ENCODE measurements around the gene OLFM4.
A peak's percentile ranks its signal among the peaks of the same experiment; 100 is the strongest.

Gene OLFM4

DNA sequence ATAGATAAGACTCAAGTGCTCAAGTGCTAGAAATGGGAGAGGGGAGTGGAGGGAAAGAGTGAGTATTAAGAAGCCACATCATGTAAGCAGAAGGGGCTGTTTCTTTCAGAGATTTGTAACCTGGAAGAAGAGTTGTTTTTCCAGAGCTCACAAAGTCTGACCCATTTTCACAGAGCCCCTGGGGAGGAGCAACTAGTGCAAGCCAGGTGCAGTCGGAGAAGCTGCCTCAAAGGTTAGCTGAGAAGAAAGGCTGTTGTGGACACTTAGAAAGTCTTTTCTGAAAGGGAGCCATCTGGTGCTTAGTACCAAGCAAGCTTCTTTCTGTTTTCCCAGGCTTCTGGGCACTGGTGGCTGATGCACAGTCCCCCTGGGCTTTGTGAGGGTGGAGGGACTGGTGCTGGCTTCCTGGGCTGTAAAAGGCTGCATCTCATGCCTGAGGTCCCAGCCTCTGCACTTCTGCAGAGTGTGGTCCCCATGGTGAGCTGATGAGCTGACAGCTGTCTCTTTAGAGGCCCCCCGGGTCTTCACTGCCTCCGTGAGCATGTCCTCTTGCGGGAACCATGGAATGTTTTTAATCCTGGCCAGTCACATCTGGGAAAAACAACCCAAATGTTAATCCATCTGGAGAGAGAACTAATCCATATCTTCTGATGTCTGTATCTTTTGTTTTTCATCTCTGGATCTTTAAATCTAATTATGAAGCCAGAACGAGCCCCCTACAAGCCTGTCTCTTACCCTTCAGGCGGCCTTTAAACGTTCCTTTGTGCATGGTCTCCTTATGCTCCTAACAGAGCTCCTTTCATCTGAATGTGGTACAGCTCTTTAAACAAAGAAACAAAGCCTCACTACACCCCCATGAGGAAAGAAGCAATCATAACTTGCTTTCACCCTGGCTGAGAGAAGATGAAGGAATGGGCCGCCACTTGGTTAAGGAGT lies 40.2 kb downstream of the OLFM4 start:
- DNase-seq, result peak; percentile 33 to 37

DNA sequence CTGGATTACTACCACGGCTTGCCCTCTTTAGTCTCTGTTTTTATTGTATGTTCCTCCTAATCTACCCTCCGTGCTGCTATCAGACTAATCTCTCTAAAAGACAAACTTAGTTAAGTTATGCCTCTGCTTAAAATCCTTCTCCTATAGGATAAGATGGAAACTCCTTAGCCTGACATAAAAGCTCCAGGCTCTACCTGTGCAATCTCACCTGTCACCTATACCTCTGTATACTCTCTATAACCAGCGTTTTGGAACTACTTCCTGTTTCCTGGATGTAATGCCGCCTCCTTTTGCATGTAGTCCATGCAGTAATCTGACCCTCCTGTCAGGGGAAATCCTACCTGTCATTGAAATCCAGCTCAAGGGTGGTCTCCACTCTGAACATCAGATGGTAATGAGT lies 41.2 kb downstream of the OLFM4 start:
- DNase-seq, result no peak

DNA sequence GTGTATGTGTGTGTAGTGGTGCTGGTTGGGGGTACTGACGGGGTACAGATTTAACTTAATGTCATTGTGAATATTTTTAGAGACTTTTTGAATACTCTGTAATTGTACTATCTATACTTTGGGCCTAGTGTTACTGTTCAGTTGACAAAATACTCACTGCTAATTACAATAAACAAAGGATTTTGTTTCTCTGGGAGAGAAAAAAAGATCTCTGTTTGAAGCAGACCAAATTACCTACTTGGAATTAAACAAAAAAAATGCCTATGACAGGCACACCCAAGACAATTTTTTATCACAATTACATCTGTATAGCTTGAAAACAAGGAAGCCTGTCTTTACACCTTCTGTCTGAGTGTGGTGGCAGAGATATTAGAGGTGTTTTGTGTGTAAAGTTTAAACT lies 45.1 kb downstream of the OLFM4 start:
- no peak for DNase-seq

DNA sequence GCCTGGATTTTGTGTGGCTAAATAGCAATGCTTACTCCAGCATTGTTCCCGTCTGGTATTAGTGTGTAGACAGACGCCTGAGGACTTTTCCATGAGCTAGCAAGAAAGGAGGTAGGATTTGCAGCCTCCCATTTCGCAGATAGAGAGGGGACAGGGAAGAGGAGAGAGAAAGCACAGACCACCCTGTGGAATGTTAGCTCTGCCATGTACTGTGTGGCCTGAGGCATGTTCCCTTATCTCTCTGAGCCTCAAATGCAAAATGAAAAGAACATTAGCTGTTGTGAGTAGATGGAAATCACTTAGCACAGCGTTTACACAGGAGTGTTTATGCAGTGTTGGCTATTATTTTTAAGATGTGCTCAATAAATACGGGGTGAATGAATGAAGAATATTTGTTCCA lies 45.5 kb downstream of the OLFM4 start:
- DNase-seq, result no peak

DNA sequence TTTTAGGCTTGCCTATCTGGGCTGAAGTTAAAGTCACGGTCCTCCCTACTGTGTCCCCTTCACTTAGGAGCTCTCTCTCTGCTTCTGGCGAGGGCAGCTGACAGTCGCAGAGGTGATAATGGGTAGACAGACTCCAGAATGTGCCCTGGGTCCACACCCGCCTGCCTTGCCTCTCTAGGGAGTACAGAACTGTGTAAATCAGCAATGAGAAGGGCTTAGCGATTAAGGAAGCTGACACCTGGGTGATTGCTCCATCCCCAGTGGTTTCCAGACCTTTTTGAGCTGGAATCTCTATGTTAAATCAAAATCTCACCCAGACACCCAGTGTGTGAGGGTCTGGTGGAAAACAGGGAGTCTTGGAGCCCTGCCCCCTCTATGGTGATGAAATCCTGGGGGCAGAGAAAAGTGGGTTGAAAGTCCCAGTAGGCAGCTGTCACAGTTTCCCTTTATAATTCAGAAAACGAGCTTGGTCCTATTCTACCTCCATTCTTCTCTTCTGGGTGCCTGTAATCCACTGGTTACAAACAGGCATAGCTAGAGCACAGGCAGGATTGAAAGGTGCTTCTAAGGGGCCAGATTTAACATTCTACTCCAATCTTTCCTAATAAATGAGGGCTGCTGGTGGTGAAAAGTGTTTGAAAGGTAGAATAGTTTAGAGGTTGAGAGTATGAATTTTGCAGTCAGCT lies 46.9 kb downstream of the OLFM4 start:
- no peak for DNase-seq

DNA sequence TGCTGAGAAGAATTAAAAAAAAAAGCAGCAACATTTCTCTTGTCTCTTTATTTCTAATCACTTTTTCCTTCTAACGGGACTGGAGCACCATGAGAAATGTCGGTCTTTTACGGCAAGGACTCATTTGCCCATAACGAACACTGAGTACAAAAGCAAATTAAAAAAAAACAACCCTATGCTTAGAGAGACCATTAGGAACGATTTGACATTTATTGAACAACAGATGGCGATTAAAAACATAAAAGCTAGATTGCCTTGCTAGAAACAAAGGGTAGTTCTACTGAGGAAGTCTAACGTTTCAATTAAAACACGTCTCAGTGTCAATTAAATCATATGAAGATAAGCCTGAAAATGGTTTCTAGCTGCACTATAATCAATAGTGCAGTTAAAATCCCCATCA lies 51.1 kb downstream of the OLFM4 start:
- DNase-seq, result no peak

DNA sequence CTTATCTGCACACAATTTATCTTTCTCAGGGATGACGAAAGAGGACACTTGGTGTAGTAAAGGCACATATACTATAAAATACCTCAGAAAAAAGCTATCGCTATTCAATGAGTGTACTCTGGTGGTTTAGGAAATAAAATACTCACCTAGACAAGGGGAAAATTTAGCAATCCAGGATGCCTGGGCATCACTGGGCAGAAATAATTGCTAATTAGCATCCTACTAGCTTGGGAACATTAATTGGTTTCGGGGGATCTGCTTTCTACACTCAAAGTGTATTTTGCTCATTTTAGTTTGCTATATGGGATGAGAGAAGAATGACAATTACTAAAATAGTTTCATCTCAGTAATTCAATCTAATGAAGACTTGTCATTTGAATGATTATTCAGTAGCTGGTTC lies 60.3 kb downstream of the OLFM4 start:
- DNase-seq, result no peak

DNA sequence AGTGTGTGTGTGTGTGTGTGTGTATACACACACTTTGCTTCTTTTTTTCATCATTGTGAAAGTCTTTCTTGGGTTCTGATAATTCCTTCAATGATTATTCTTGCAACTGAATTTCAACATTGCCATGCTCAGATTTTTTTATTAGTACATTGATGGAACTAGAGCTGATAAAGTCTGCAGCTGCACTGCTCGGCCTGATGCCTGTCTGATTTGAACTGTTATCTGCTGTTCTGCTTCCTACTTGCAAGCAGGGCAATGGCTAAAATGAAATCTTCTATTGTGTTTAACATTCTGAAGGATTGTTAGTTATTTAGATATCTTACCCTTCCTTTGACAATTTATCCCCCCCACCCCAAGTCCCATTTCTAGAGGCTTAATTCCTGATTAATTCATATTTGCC lies 61.3 kb downstream of the OLFM4 start:
- no peak for DNase-seq

DNA sequence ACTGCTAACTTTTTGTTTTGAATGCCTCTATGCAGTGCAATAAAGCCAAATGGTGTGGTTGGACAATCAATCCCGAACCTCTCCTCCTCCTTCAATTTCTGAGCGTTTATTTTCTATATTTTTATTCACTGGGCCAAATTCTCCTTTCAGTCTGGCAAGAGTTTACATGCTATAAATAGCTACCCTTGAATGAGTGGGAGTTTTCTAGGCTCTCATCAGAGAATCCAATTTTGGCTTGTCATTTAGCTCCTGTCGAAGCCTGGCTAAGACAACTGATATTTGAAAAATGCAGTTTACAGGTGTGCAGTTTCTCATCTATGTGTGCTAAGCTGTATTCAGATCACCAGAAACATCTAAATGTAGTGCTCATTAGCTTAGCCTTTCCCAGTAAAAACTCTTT lies 61.8 kb downstream of the OLFM4 start:
- DNase-seq, result no peak

DNA sequence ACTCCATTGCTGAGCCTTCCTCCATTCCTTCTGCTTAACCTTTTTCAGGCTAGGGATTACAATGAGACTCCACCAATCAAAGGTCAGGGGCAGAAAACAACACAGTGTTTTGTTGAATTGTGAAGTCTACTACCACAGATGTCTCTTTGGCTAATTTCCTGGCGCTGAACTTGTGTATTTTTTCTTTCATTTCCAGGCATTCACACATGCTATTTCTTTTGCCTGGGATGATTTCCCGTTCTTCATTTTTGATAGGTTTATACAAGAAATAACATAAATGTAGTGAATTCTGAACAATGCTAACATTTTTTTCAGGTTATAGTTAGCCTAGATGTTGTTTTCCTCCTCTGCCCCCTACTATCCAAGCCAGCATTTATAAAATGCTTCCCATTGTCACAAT lies 64.3 kb downstream of the OLFM4 start:
- no peak for DNase-seq

DNA sequence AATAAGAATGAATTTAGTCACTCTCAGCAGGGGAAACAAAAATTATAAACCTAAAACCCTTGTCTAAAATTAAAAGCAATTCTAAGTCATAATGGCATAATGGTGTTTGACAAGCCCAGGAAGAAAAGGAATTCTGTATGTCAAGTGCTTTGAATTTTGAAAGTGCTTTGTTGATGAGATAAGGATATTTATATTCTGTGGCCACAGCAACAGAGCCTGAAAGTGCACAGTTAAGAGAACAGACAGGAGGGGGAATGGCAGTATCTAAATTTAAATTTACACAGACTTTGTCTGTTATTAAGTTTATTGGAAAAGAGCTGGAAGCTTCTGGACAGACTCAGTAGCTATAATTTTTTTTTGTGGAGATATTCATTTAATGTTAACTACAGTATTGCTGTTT lies 69.8 kb downstream of the OLFM4 start:
- DNase-seq, result peak; percentile 35 to 74

DNA sequence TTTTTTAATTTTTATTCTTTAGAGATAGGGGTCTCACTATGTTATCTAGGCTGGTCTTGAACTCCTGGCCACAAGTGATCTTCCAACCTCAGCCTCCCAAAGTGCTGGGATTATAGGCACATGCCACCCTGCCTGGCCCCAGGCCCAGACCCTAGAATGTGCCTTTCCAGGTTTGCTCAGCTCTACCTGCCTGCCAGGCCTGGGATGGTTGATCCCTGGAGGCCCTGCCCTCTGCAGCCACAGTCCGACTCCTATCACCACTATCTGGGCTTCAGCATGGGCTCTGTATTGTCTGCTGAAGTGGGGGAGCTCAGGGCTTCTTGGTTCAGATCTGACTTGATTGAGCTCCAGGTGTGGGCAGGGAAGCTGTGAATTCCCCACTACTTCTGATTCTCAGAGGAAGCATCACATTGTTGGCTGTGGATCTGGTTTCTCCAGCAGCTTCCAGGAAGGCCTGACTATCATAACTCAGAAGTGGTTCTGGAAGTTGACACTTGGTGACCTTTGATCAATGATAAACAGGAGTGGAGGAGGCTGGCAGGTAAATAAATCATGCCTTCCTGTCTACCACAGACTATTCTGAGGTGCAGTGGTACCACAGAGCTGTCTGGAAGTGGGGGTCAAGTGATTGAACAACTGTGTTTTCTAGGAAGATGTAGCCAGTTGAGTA lies 71.9 kb downstream of the OLFM4 start:
- DNase-seq, result peak; percentile 30 to 48
